Heart right ventricle (tissue), 16 donors: ENCODE measurements around the gene ACSS3. TPM values are rescaled to one million over a fixed set of nuclear protein-coding genes. Genes with fewer than 3 reads are reported as not detected.
"Not testable (repeated sequence)": the region's sequence is repeated elsewhere in the genome, so short reads cannot be mapped to it uniquely, and the experiment has no call there.

Experiments
- ATAC-seq, 8 donors: fragments of 200-7000 bp; cut with Tn5 transposase; one replicate each; pipeline ENCODE4 v1.9.1; 2020; ENCODE audit warnings: mild to moderate bottlenecking in 8 of 8, moderate library complexity in 8 of 8, moderate number of reproducible peaks in 1 of 8
- DNase-seq, 2 donors: peaks; one replicate each; pipeline ENCODE4 v3.0.0-alpha.2; 2020
- H3K27ac ChIP-seq, 10 donors: fragments of 200-600 bp; sonication (generic) in 2 of 10; one replicate each; pipeline versions ENCODE4 v1.5.0 to v1.8.0; 2020 to 2022; ENCODE audit warnings: mild to moderate bottlenecking in 3 of 10
- H3K27me3 ChIP-seq, 7 donors: fragments of 200-600 bp; one replicate each; pipeline ENCODE4 v1.8.0; 2021 to 2022; ENCODE audit warnings: mild to moderate bottlenecking in 2 of 7
- H3K36me3 ChIP-seq, 9 donors: fragments of 200-600 bp; sonication (generic) in 1 of 9; one replicate each; pipeline versions ENCODE4 v1.5.0 to v1.8.0; 2020 to 2022; ENCODE audit warnings: mild to moderate bottlenecking in 2 of 9
- H3K4me1 ChIP-seq, 9 donors: fragments of 200-600 bp; sonication (generic) in 1 of 9; one replicate each; pipeline versions ENCODE4 v1.5.0 to v1.8.0; 2020 to 2022; ENCODE audit warnings: mild to moderate bottlenecking in 4 of 9
- H3K4me3 ChIP-seq, 10 donors: fragments of 200-600 bp; sonication (generic) in 2 of 10; one replicate each; pipeline versions ENCODE4 v1.5.0 to v1.8.0; 2020 to 2022; ENCODE audit warnings: mild to moderate bottlenecking in 7 of 10, moderate library complexity in 2 of 10
- H3K9me3 ChIP-seq, 11 donors: fragments of 200-600 bp in 10 of 11; sonication (generic) in 2 of 11; one replicate each; pipeline versions ENCODE4 v1.5.0 to v1.8.0; 2013 to 2022; ENCODE audit warnings: mild to moderate bottlenecking in 2 of 11, control low read depth in 1 of 11, moderate library complexity in 1 of 11
- CTCF ChIP-seq, 9 donors: fragments of 200-600 bp; sonication (generic) in 2 of 9; IDR thresholded peaks; one replicate each; pipeline versions ENCODE4 v1.5.0 to v1.8.0; 2021 to 2022; ENCODE audit warnings: antibody characterized with exemption in 9 of 9, mild to moderate bottlenecking in 5 of 9, moderate library complexity in 1 of 9
- WGBS, 2 donors: extraction: QIAGEN DNeasy Blood & Tissue Kit; methylation state at CpG; one replicate each; pipeline ENCODE4 v1.1.7; 2013; ENCODE audit warnings: inconsistent platforms in 1 of 2; 5-methylcytosine and 5-hydroxymethylcytosine counted together
- intact Hi-C, 10 donors: fragments of 100-400 bp; cut with DNase I; formaldehyde crosslinking; loops; one replicate each; pipeline versions ENCODE4 v1.11.1 to v1.14.2; 2022
- polyA plus RNA-seq, 2 donors: library from polyadenylated mRNA; stranded (reverse); fragments of 200-250 nt; gene quantifications; one replicate each; pipeline ENCODE4 v1.2.3, GENCODE V29; 2013
- total RNA-seq, 10 donors: library from RNA; stranded (reverse); fragmentation: NEBNext Ultra II Directional in 3 of 10; extraction: Animal tissue kit (Norgen Biotek cat#: 25700) in 3 of 10; gene quantifications; one replicate each; pipeline versions ENCODE4 v1.2.1 to v1.2.4, GENCODE V29; 2021 to 2023
- donor health status: Arrhythmogenic right ventricular cardiomyopathy.
- donor health status: ischemic (EF 13 %, LVEDD 7.1; RV severe dilation, severe dysfunction).
- donor health status: healthy with polysubstance abuse.
- donor health status: DM: no; HTN: yes; CAD: no.
- donor health status: DM: no; HTN: no; CAD: no.
- donor health status: ischemic (EF 25% LVEDD 6.9; RV normal size, moderate dysfunction).
- donor health status: ischemic (EF 25% LVEDD 5.7; RV mildly dilated, moderate dysfunction).
- donor health status: healthy.
- donor health status: DM: yes; HTN: yes; CAD: no.
- donor health status: Ischemic cardiomyopathy.
- donor health status: ischemic (EF 35%, LVEDD 5.7; RV mildly dilated, moderate dysfunction).
- donor health status: nonischemic (EF 11% LVEDD 7.7; RV severe dilation, severe dysfunction).
- donor health status: DM: yes; HTN: yes; CAD: no.
- donor health status: PGD.
- donor health status: ischemic (EF 29% LVEDD 5.4; RV normal size, mild dysfunction).
- donor health status: nonischemic (EF 23%, LVEDD 6.1; RV moderate dilation, normal function).

Gene ACSS3
- total and polyA plus RNA-seq, 12 donors: 11.3 to 30.3 (median 25.0) TPM

GRCh38 chr12:81207664-81208063, 129.8 kb downstream of the ACSS3 start:
- WGBS, 2 donors: 74 to 77% methylated on average over 4 of the region's 4 CpGs
- intact Hi-C loops: no loop called here
- no peaks in the 10 kb centered on the region for H3K36me3 ChIP-seq
- no peaks in the 10 kb centered on the region for H3K9me3 ChIP-seq
- TF ChIP-seq CTCF (IDR thresholded peaks at IDR 0.05): no peak
- DNase-seq (no peak), ATAC-seq (no peak)
- no peak overlapping the region for H3K4me3 ChIP-seq
- peaks cover 0 to 43% (median 12%) of the 10 kb centered on the region in 9 donors for H3K4me1 ChIP-seq
- no peaks in the 10 kb centered on the region for H3K27me3 ChIP-seq
- peak overlapping the region in 1 of 10 donors; percentile 11 for H3K27ac ChIP-seq

DNA sequence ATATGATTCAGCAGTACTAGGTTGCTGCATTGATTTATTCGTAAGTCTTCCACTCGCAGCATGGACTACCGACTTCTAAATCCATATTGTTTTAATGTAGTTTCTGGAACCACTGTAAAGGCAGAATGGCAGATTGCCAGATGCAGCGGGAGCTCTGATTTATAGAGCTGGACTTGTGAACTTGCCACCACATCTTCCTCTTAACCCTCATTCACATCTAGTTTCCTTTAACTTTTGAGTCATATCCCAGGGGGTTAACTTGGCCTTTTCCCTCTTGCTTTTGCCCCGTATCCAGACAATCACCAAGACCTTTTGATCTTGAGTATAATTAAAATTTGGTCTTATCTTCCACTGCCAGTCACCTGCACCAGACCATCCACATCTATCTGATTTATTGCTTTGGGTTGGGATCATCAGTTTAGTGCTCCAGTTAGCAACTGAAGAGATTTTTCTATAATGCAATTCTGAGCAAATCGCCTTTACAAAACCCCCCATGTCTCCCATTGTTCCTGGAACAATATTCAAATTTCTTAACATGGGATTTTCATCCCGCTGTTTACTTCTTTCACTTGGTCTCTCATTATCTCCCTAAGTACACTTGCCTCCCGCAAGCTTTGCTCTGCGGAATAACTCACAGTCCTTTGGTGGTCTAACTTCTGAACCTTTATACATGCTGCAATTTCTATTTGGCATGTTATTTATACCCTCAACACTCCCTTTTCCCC, 130.5 kb downstream of the ACSS3 start:
- peaks cover 0 to 48% (median 12%) of the 10 kb centered on the region in 9 donors for H3K4me1 ChIP-seq

DNA sequence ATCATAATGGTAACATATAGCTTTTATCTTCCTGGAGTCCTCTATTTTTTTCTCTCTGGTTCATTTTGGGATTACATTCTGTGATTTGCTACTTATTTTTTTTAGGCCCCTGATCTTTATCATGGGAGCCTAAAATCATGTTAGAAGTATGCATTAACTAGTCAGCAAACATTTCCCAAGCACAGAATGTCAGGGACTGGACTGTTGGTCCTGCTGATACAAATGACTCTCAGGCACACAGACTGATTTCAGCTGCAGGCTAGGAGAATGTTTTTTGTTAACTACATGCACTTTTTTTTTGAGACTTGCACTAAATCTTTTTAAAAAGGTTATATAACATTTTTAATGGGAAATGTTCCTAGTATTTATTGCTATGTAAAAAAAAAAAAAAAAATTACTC, 131.1 kb downstream of the ACSS3 start:
- Histone ChIP-seq H3K4me3 (no peak overlapping the region), H3K36me3 (no peaks in the 10 kb centered on the region), H3K9me3 (no peaks in the 10 kb centered on the region), H3K27me3 (no peaks in the 10 kb centered on the region), H3K4me1 (peaks cover 0 to 48% (median 12%) of the 10 kb centered on the region in 9 donors), H3K27ac (peak overlapping the region in 9 of 10 donors; percentile 33 to 71 (median 65))
- intact Hi-C loops: no loop called here
- ATAC-seq (peak in 2 of 8 donors; percentile 63 to 73), DNase-seq (no peak)
- no peak for TF ChIP-seq CTCF (IDR thresholded peaks at IDR 0.05)

More for the DNA sequence above, 130.5 kb downstream of the ACSS3 start:
- DNase-seq (no peak), ATAC-seq (no peak)
- Histone ChIP-seq H3K9me3 (no peaks in the 10 kb centered on the region), H3K27me3 (no peaks in the 10 kb centered on the region), H3K4me3 (no peak overlapping the region), H3K36me3 (no peaks in the 10 kb centered on the region), H3K27ac (peak overlapping the region in 5 of 10 donors; percentile 46 to 71 (median 69))
- no peak for TF ChIP-seq CTCF (IDR thresholded peaks at IDR 0.05)
- intact Hi-C loops: no loop called here
- WGBS, 2 donors: 68 to 71% methylated on average over 9 of the region's 9 CpGs

GRCh38 chr12:81209772-81210225, 131.9 kb downstream of the ACSS3 start:
- peak overlapping the region in 9 of 10 donors; percentile 33 to 71 (median 65) for H3K27ac ChIP-seq

GRCh38 chr12:81211306-81211705, 133.4 kb downstream of the ACSS3 start:
- Histone ChIP-seq H3K36me3 (peaks cover 0 to 14% (median 0%) of the 10 kb centered on the region in 9 donors), H3K4me3 (no peak overlapping the region), H3K27ac (no peak overlapping the region), H3K4me1 (peaks cover 0 to 48% (median 12%) of the 10 kb centered on the region in 9 donors), H3K9me3 (no peaks in the 10 kb centered on the region), H3K27me3 (no peaks in the 10 kb centered on the region)
- TF ChIP-seq CTCF (IDR thresholded peaks at IDR 0.05): no peak
- DNase-seq (no peak), ATAC-seq (no peak)
- intact Hi-C loops: no loop called here
- WGBS, 2 donors: 95 to 100% methylated on average over 1 of the region's 1 CpG

More at GRCh38 chr12:81209772-81210225, 131.9 kb downstream of the ACSS3 start:
- DNase-seq: peak in 1 of 2 donors; percentile 61
- H3K4me3 ChIP-seq, H3K36me3 ChIP-seq, H3K27me3 ChIP-seq, H3K9me3 ChIP-seq, intact Hi-C loops: not testable (repeated sequence)
- WGBS, 2 donors: 62% methylated on average over 2 of the region's 2 CpGs
- H3K4me1 ChIP-seq: peaks cover 0 to 48% (median 12%) of the 10 kb centered on the region in 9 donors
- ATAC-seq: peak; percentile 58 to 89 (median 80)
